HL-60 (cell line): ENCODE data around the gene CIROP.

Source experiments
- DNase-seq, 2 experiments: peaks; one replicate each; pipeline ENCODE4 v3.0.0-alpha.2; 2010 to 2020; ENCODE audit warnings: low read depth in 1 of 2, low spot score in 1 of 2
- H3K27ac ChIP-seq: fragments of 250-450 bp; sonication (Bioruptor Pico); replicated peaks from 2 replicates; pipeline ENCODE4 v1.5.1; 2020; ENCODE audit warnings: mild to moderate bottlenecking, moderate library complexity
- H3K27me3 ChIP-seq: fragments of 250-450 bp; sonication (Bioruptor Pico); 2 replicates; pipeline ENCODE4 v1.5.1; 2021; ENCODE audit warnings: mild to moderate bottlenecking, moderate library complexity; ENCODE audit not compliant: insufficient read depth, poor library complexity, severe bottlenecking
- H3K4me3 ChIP-seq: replicated peaks from 2 replicates; pipeline ENCODE4 v1.5.1; 2011; ENCODE audit warnings: mild to moderate bottlenecking, control low read depth, low read length; ENCODE audit not compliant: insufficient read depth
- GABPA ChIP-seq: IDR thresholded peaks from 2 replicates; pipeline ENCODE4 v1.6.1; 2012; ENCODE audit warnings: low read depth
- POLR2AphosphoS5 ChIP-seq: IDR thresholded peaks from 2 replicates; pipeline ENCODE4 v1.6.1; 2012; ENCODE audit warnings: low read depth
- SPI1 ChIP-seq: IDR thresholded peaks from 2 replicates; pipeline ENCODE4 v1.6.1; 2012; ENCODE audit warnings: low read depth, mild to moderate bottlenecking, borderline replicate concordance
- TF ChIP-seq, protein P1 (sequence below): IDR thresholded peaks from one replicate; pipeline ENCODE4 v1.5.1; 2011; ENCODE audit warnings: low read length, control low read depth, inconsistent platforms; ENCODE audit not compliant: insufficient read depth
- TF ChIP-seq, protein P2 (sequence below): IDR thresholded peaks from 2 replicates; pipeline ENCODE4 v1.6.1; 2012; ENCODE audit warnings: low read depth; ENCODE audit not compliant: insufficient replicate concordance

Gene CIROP

DNA sequence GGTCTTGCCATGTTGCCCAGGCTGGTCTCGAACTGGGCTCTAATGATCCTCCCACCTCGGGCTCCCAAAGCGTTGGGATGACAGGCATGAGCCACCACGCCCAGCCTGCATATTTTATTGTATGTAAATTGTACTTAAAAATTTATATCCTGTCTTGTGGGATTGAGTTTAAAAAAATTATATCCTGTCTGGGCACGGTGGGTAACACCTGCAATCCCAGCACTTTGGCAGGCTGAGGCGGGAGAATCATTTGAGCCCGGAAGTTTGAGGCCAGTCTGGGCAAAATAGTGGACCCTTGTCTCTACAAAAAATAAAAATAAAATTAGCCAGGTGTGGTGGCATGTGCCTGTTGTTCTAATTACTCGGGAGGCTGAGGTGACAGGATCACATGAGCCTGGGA lies 28.2 kb upstream of the CIROP start:
- no peak for TF ChIP-seq SPI1
- TF ChIP-seq POLR2AphosphoS5 = no peak
- TF ChIP-seq, protein P1, sequence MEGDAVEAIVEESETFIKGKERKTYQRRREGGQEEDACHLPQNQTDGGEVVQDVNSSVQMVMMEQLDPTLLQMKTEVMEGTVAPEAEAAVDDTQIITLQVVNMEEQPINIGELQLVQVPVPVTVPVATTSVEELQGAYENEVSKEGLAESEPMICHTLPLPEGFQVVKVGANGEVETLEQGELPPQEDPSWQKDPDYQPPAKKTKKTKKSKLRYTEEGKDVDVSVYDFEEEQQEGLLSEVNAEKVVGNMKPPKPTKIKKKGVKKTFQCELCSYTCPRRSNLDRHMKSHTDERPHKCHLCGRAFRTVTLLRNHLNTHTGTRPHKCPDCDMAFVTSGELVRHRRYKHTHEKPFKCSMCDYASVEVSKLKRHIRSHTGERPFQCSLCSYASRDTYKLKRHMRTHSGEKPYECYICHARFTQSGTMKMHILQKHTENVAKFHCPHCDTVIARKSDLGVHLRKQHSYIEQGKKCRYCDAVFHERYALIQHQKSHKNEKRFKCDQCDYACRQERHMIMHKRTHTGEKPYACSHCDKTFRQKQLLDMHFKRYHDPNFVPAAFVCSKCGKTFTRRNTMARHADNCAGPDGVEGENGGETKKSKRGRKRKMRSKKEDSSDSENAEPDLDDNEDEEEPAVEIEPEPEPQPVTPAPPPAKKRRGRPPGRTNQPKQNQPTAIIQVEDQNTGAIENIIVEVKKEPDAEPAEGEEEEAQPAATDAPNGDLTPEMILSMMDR = no peak
- TF ChIP-seq, protein P2, sequence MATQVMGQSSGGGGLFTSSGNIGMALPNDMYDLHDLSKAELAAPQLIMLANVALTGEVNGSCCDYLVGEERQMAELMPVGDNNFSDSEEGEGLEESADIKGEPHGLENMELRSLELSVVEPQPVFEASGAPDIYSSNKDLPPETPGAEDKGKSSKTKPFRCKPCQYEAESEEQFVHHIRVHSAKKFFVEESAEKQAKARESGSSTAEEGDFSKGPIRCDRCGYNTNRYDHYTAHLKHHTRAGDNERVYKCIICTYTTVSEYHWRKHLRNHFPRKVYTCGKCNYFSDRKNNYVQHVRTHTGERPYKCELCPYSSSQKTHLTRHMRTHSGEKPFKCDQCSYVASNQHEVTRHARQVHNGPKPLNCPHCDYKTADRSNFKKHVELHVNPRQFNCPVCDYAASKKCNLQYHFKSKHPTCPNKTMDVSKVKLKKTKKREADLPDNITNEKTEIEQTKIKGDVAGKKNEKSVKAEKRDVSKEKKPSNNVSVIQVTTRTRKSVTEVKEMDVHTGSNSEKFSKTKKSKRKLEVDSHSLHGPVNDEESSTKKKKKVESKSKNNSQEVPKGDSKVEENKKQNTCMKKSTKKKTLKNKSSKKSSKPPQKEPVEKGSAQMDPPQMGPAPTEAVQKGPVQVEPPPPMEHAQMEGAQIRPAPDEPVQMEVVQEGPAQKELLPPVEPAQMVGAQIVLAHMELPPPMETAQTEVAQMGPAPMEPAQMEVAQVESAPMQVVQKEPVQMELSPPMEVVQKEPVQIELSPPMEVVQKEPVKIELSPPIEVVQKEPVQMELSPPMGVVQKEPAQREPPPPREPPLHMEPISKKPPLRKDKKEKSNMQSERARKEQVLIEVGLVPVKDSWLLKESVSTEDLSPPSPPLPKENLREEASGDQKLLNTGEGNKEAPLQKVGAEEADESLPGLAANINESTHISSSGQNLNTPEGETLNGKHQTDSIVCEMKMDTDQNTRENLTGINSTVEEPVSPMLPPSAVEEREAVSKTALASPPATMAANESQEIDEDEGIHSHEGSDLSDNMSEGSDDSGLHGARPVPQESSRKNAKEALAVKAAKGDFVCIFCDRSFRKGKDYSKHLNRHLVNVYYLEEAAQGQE = no peak
- TF ChIP-seq GABPA = no peak
- H3K4me3 ChIP-seq = no peak overlapping the region
- H3K27ac ChIP-seq = no peak overlapping the region
- no peak for DNase-seq
- H3K27me3 ChIP-seq = no peaks in the 10 kb centered on the region

DNA sequence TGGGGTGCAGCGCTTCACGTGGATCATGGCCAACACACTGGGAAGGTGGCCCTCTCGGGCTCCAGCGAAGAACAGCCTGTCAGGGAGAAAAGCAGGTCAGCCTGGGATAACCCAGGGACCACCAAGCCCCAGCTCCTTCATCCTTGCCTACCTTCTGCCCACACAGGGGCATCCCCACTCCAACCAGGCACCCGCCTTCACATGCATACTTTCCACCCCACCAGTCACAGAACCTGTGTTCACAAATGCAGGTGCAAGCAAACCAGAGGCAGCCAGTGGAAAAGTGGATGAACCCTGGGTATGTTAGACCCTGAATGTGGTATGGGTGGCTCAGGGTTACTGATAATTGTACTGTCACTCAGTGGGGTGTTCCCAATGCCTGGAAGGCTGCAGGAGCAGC lies 26.7 kb upstream of the CIROP start:
- DNase-seq = no peak
- Histone ChIP-seq H3K27ac (peak overlapping the region; percentile 47), H3K4me3 (no peak overlapping the region), H3K27me3 (no peaks in the 10 kb centered on the region)
- TF ChIP-seq POLR2AphosphoS5 (no peak), GABPA (no peak), SPI1 (no peak)
- TF ChIP-seq, protein P1 = no peak
- TF ChIP-seq, protein P2 = no peak

DNA sequence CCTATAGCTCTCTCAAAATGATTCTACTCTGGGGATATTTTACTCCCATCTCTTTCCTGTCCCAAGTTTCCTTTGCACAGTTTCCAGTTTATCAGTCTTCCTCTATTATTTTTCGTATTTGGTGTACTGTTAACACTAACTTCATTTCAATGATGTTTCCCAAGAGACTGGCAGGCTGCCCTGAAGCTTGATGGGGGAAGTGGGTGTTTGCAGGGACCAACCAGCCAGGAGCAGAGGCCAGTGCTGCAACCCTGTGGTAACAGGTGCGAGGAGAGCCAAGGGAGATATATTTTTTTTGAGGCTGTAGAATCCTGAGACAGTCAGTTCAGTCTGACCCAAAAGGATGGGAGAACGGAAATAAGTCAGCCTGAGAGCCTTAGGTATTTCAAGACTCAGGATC lies 26.1 kb upstream of the CIROP start:
- TF ChIP-seq SPI1 (peak; percentile 89), GABPA (0 out of 2 replicates have a peak, but pooled peaks have one; percentile 18), POLR2AphosphoS5 (peak; percentile 93)
- TF ChIP-seq, protein P1 = no peak
- TF ChIP-seq, protein P2 = no peak
- DNase-seq = peak in 1 of 2 experiments; percentile 98
- no peaks in the 10 kb centered on the region for H3K27me3 ChIP-seq
- H3K4me3 ChIP-seq = no peak overlapping the region
- H3K27ac ChIP-seq = peak overlapping the region; percentile 58
